NCI-H146 (cell line): ENCODE measurements around the gene TEDC1.

ENCODE experiments used
- DNase-seq: peaks from one replicate; lab custom pipeline; 2025; lab: John Stamatoyannopoulos, UW

Gene TEDC1

GRCh38 chr14:105525326-105525725 lies 34.3 kb downstream of the TEDC1 start:
- DNase-seq: no peak

- peak; percentile 41 for DNase-seq
Measured at GRCh38 chr14:105525861-105526775, 35.1 kb downstream of the TEDC1 start, which contains the start of gene TMEM121. TMEM121 (plus strand) TSS chr14:105526583; CDS start chr14:105528835, 2,252 bp downstream.

GRCh38 chr14:105526776-105527380 lies 35.8 kb downstream of the TEDC1 start:
- peak; percentile 30 for DNase-seq

DNA sequence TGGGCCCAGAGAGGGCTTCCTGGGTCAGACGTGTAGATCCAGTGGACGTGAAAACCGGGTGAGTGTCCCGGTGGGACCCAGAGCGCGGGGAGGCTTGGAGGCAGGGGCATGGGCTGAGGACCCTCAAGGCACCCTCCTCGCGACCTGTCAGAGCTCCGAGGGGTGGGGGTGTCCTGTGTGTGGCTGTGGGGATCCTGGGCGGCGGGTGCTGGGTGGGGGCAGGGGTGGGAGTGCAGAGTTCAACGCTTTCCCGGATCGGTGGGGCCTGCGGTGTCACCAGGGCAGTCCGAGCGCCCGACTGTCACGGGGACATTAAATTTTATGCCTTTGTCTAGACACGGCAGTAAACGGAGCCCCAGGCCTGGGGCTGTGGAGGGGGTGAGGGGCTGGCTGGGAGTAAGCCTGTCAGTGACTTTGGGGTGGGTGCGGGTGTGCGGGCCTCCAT lies 36.4 kb downstream of the TEDC1 start:
- no peak for DNase-seq

DNA sequence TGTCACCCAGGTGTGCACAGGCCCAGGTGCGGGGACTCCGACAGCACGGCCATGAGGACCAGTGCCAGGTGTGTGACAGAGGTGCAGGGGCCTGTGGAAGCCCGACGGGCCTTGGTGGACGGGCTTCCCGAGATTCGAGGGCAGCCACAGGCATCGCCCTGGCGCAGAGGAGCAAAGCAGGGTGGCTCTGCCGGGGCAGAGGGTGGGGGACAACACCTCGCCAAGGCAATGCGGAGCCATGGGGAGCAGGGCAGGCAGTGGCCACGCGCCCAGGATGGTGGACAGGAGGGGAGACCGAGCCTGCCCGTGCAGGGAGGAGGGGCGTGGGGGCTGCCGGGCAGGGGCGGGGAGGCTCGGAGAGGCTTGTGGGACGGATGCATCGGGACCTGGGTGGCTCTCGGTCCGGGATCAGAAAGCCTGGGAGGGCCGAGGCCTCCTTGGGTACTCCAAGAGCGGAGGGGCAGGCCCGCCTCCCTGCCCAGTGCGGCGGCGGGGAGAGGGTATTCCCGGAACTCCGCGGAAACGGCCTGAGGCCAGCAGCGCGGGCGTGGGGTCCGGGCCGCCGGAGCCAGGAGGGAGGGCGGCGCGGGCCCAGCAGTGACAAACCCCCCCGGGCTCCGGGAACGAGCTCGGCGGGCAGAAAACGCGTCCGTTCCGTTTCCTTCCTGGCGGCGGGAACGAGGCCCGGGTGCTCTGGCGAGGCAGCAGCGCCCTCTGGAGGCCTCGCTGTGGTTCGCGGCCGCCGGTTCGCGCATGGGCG lies 37.0 kb downstream of the TEDC1 start:
- peak; percentile 73 for DNase-seq

- no peak for DNase-seq
Measured at GRCh38 chr14:105528586-105529318, 37.7 kb downstream of the TEDC1 start.

GRCh38 chr14:105529319-105529568 lies 38.2 kb downstream of the TEDC1 start:
- no peak for DNase-seq

GRCh38 chr14:105529569-105530284 lies 38.7 kb downstream of the TEDC1 start:
- DNase-seq: no peak

- DNase-seq: no peak
Measured at GRCh38 chr14:105530285-105531087, 39.4 kb downstream of the TEDC1 start.

DNA sequence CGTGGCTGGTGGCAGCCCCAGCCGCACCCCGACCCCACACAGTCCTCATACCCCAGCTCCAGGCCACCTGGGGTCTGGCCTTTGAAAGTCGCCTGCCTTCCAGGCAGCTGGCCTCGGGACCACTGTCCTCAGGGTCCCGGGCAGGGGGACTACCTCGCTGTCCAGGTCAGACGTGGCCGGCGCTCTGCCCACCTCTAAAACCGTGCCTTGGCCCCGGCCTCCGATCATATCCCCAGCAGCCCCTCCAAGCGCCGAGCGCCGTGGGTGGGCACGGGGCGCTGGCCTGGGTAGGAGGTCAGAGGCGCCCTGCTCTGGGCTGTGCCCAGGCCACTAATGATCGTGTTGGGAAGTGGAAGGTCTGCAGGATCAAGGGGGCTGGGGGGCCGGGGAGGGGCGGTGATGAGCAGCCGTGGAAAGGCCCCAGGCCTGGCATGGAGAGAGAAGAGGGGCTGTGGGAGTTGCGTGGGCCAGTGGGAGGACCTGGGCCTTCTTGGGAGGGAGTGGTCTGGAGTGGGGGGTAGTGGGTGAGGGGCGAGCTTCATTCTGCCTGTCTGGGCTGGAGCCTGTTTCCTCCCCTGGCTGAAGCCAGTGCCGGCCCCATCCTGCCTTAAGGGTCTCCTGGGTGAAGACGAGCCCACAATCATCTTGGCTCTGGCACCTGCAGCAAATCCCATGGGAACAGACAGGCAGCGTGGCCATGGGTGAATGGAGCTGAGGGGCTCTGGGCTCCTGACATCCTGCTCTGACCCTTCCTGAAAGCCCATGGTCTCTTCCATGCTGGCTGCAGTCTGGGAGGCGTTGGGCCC lies 40.2 kb downstream of the TEDC1 start:
- no peak for DNase-seq

- no peak for DNase-seq
Measured at GRCh38 chr14:105531894-105532623, 41.0 kb downstream of the TEDC1 start.

GRCh38 chr14:105532735-105533141 lies 41.7 kb downstream of the TEDC1 start:
- DNase-seq: no peak

DNA sequence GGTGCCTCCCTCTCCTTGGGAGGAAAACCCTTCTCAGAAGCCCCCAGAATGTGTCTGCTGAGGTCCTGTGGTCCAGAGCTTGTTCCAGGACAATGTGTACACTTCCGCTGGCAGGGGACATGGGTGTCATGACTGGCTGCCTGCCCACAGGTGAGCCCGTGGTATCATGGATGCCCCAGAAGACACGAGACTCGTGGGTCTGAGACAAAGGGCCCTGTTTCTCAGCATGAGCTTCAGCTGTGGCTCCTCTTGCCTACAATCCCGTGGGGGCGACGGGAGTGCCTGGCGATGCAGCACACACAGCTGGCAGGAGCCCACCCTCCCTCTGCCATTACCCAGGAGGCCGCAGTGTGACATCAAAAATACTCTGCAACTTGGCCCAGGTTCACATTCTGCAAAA lies 42.3 kb downstream of the TEDC1 start:
- no peak for DNase-seq

- DNase-seq: no peak
Measured at GRCh38 chr14:105533811-105534498, 42.9 kb downstream of the TEDC1 start.

DNA sequence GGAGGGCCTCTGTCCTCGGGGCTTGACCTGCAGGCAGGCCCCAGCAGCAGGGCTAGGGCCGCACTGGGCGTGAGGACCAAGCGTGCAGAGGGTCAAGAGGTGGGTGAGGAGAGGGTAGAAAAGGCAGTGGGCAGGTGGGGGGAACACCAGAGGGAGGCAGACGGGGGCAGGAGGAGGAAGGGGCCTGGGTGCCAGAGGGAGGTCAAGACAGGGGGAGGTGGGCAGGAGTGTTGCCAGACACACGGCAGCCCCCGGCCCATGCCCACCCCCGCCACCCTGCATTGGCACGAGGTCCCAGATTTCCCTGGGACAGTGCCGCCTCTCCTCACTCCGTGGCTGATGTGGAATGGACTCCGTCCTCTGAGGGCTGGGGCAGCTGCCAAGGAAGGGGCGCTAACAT lies 43.5 kb downstream of the TEDC1 start:
- no peak for DNase-seq

DNA sequence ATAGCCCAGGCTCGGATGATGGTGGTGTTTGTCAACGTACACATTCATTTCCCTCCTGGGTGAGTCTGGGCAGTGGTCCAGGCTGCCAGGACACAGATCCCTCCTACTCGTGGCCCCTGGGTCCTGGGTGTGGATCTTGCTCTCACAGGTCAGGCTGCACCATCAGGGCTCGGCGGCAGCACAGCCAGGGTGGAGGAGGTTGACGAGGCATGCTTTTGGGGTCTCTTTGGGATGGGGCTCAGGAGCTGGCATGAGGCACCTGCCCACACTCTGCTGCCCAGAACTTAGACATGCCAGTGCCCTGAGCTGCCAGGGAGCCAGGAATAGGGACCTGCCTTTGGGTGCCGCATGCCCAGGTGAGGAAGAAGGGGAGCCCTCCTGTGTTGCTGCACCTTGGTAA lies 45.0 kb downstream of the TEDC1 start:
- no peak for DNase-seq

DNA sequence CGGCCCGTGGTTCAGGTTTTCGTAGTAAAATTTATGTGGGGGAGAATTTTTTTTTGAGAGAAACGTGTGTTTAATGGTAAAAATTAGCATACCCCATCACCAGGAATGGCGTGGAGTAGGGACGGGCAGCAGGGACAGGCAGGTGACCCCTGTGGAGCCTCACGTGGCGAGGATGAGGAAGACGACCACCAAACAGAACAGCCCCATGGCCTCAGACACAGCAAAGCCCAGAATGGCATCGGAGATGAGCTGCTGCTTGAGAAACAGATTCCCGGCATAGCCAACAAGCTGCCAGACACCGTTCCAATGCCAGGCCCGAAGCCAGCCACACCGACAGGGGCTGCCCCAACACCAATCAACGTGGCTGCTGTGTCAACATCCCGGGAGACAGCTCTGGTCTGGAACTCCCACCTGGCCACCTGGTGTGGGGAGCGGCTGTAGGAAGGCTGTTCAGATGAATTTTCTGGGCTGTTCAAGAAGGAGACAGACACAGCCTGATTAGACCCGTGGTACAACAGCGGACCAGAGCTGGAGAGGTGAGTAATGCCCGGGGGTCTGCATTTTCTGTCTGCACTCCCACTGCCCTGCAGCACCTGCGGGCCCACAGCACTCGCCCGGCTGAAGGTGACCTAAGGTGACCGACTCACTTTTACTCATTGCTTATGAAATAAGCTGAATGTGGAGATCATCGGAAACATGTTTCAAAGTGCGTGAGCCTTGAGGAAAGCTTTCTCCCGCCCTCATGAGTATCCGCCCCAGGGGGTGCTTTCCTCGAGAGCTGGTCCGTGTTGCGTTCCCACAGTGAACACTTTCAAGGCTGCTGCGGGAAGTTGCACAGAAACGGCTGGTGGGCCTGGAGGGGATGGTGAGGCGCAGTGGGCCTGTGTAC lies 45.9 kb downstream of the TEDC1 start:
- peak; percentile 43 for DNase-seq
